Keratinocyte (primary cell): ENCODE measurements around the gene AP4M1. TPM values are rescaled to one million over a fixed set of nuclear protein-coding genes. Genes with fewer than 3 reads are reported as not detected.

ENCODE experiments used
- DNase-seq: peaks from one replicate; pipeline ENCODE4 v3.0.0-alpha.2; 2011; ENCODE audit warnings: low read depth, missing footprints, low spot score
- FAIRE-seq: peaks from 2 replicates; lab custom pipeline; 2011; peaks lifted over from hg19 to GRCh38; lab: Jason Lieb, UNC
- H2AFZ ChIP-seq: 2 replicates; pipeline ENCODE4 v1.6.0; 2012; ENCODE audit warnings: low read length, control low read depth, inconsistent platforms; ENCODE audit not compliant: control insufficient read depth
- H3K27ac ChIP-seq: 2 replicates; pipeline ENCODE4 v1.5.1; 2011; ENCODE audit warnings: low read length; ENCODE audit not compliant: control insufficient read depth, insufficient read depth
- H3K27me3 ChIP-seq: 3 replicates; pipeline ENCODE4 v1.6.0; 2011; ENCODE audit warnings: low read length; ENCODE audit not compliant: control insufficient read depth, insufficient read depth; ENCODE audit errors: extremely low read depth
- H3K36me3 ChIP-seq, 2 experiments: 2 replicates in 1 of 2; 3 replicates in 1 of 2; pipeline ENCODE4 v1.5.1; 2011; ENCODE audit warnings: low read length in 2 of 2, mild to moderate bottlenecking in 1 of 2; ENCODE audit not compliant: control insufficient read depth in 2 of 2, insufficient read depth in 2 of 2; ENCODE audit errors: extremely low read depth in 1 of 2
- H3K4me1 ChIP-seq: 3 replicates; pipeline ENCODE4 v1.5.1; 2011; ENCODE audit warnings: low read length; ENCODE audit not compliant: control insufficient read depth, insufficient read depth; ENCODE audit errors: extremely low read depth
- H3K4me2 ChIP-seq: 3 replicates; pipeline ENCODE4 v1.6.0; 2011; ENCODE audit warnings: low read depth, low read length; ENCODE audit not compliant: control insufficient read depth, insufficient read depth; ENCODE audit errors: extremely low read depth
- H3K4me3 ChIP-seq, 3 experiments: fragments of 200-600 bp in 1 of 3; sonication (generic) in 1 of 3; 2 replicates in 2 of 3; 3 replicates in 1 of 3; pipeline ENCODE4 v1.5.1; 2011 to 2016; ENCODE audit warnings: low read length in 3 of 3, mild to moderate bottlenecking in 3 of 3, control low read depth in 2 of 3, inconsistent platforms in 1 of 3, low read depth in 1 of 3, mixed read lengths in 1 of 3, mixed run types in 1 of 3, moderate library complexity in 1 of 3; ENCODE audit not compliant: control insufficient read depth in 2 of 3, insufficient read depth in 2 of 3; ENCODE audit errors: extremely low read depth in 1 of 3
- H3K79me2 ChIP-seq: 2 replicates; pipeline ENCODE4 v1.6.0; 2012; ENCODE audit warnings: low read length; ENCODE audit not compliant: control insufficient read depth, insufficient read depth
- H3K9ac ChIP-seq: 3 replicates; pipeline ENCODE4 v1.6.0; 2011; ENCODE audit warnings: low read length; ENCODE audit not compliant: control insufficient read depth, insufficient read depth; ENCODE audit errors: extremely low read depth
- H3K9me1 ChIP-seq: 3 replicates; pipeline ENCODE4 v1.6.0; 2011; ENCODE audit warnings: low read length; ENCODE audit not compliant: control insufficient read depth, insufficient read depth; ENCODE audit errors: extremely low read depth
- H3K9me3 ChIP-seq: 2 replicates; pipeline ENCODE4 v1.5.1; 2012; ENCODE audit warnings: low read depth, low read length; ENCODE audit not compliant: control insufficient read depth
- H4K20me1 ChIP-seq: 3 replicates; pipeline ENCODE4 v1.6.0; 2011; ENCODE audit warnings: low read length; ENCODE audit not compliant: control insufficient read depth, insufficient read depth; ENCODE audit errors: extremely low read depth
- CTCF ChIP-seq, 3 experiments: IDR thresholded peaks in 1 of 3; conservative IDR thresholded peaks in 1 of 3; optimal IDR thresholded peaks in 1 of 3; 2 replicates in 2 of 3; 3 replicates in 1 of 3; pipeline versions ENCODE3 to v1.5.1; 2011; ENCODE audit warnings: low read length in 3 of 3, mild to moderate bottlenecking in 3 of 3, moderate library complexity in 2 of 3, control low read depth in 1 of 3, inconsistent platforms in 1 of 3; ENCODE audit not compliant: insufficient read depth in 2 of 3; ENCODE audit errors: extremely low read depth in 1 of 3
- EZH2 ChIP-seq: IDR thresholded peaks from one replicate; pipeline ENCODE4 v1.6.1; 2012; ENCODE audit warnings: inconsistent platforms, mild to moderate bottlenecking, low read length, moderate library complexity
- dilution Hi-C: fragments of 300-500 bp; cut with MboI; formaldehyde crosslinking; loops from one replicate; pipeline ENCODE4 v1.7.0; 2020; ENCODE audit warnings: low sequenced_read_pairs; ENCODE audit not compliant: extremely low pct_ligation_motif_present
- polyA plus RNA-seq, 5 experiments: library from polyadenylated mRNA; depleted of rRNA in 3 of 5; stranded (reverse) in 3 of 5; stranded (forward) in 1 of 5; unstranded in 1 of 5; fragments of >200 nt; gene quantifications; 1 replicate in 1 of 5; 2 replicates in 3 of 5; 3 replicates in 1 of 5; pipeline versions ENCODE4 v1.2.1 to v1.2.3, GENCODE V29; 2011 to 2012; ENCODE audit warnings: missing spikeins in 2 of 5, low read depth in 1 of 5, low replicate concordance in 1 of 5

The AP4M1 gene
- polyA plus RNA-seq, 1 donor (not counting 4 experiments of a cell fraction or from before 2014, with no cell fraction given): 14.2 TPM

GRCh38 chr7:100095289-100095688, 6.2 kb upstream of the AP4M1 start:
- Histone ChIP-seq H3K9ac (no peak overlapping the region), H3K9me3 (no peaks in the 10 kb centered on the region), H4K20me1 (peaks cover 6% of the 10 kb centered on the region), H3K27me3 (no peaks in the 10 kb centered on the region), H3K4me1 (peaks cover 4% of the 10 kb centered on the region), H3K4me2 (no peak overlapping the region), H3K9me1 (no peaks in the 10 kb centered on the region), H2AFZ (no peak overlapping the region), H3K36me3 (peaks cover 62 to 77% of the 10 kb centered on the region in 2 experiments), H3K27ac (no peak overlapping the region), H3K4me3 (no peak overlapping the region), H3K79me2 (peaks cover 36% of the 10 kb centered on the region)
- dilution Hi-C loops: no loop called here
- TF ChIP-seq CTCF (optimal IDR thresholded peaks at IDR 0.05 in 1 of 3, IDR thresholded peaks at IDR 0.05 in 1 of 3, conservative IDR thresholded peaks at IDR 0.05 in 1 of 3; ENCODE audit: extremely low read depth in 1 of 3, insufficient read depth in 2 of 3, low read length in 3 of 3): no peak
- FAIRE-seq (no peak), DNase-seq (no peak)

DNA sequence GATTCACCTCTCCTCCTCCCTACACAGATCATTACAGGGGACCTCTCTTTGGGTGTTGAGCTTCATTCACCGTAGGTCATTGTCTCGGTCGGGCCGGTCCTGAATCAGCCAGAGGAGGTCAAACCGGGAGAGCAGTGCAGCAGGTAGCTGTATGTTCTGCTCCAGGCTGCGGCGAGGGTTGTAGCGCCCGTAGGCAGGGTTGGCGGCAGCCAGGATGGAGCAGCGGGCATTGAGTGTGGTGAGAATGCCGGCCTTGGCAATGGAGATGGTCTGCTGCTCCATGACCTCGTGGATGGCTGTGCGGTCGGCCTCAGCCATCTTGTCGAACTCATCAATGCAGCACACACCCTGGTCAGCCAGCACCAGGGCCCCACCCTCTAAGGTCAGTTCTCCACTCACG, 5.7 kb upstream of the AP4M1 start:
- Histone ChIP-seq H3K27ac (no peak overlapping the region), H3K9ac (no peak overlapping the region), H3K9me1 (no peaks in the 10 kb centered on the region), H3K9me3 (no peaks in the 10 kb centered on the region), H2AFZ (no peak overlapping the region), H3K4me1 (peaks cover 4% of the 10 kb centered on the region), H3K79me2 (peaks cover 33% of the 10 kb centered on the region), H3K4me2 (no peak overlapping the region), H3K36me3 (peaks cover 59 to 73% of the 10 kb centered on the region in 2 experiments), H4K20me1 (peaks cover 6% of the 10 kb centered on the region), H3K4me3 (no peak overlapping the region), H3K27me3 (no peaks in the 10 kb centered on the region)
- FAIRE-seq (no peak), DNase-seq (no peak)
- TF ChIP-seq CTCF (optimal IDR thresholded peaks at IDR 0.05 in 1 of 3, IDR thresholded peaks at IDR 0.05 in 1 of 3, conservative IDR thresholded peaks at IDR 0.05 in 1 of 3; ENCODE audit: extremely low read depth in 1 of 3, insufficient read depth in 2 of 3, low read length in 3 of 3) (no peak), EZH2 (no peak)
- dilution Hi-C loops: no loop called here
